ENCODE data around the gene GZMB.

The GZMB gene

GRCh38 chr14:24613241-24613640, 20.7 kb downstream of the GZMB start:
- H4K20me1 ChIP-seq (ENCODE audit: control insufficient read depth, insufficient read depth, low read depth, low read length), result no peaks in the 10 kb centered on the region
- H3K4me1 ChIP-seq (ENCODE audit: control insufficient read depth, low read length), result no peaks in the 10 kb centered on the region
- no peak overlapping the region for H3K4me2 ChIP-seq (ENCODE audit: low read length)
- H3F3A ChIP-seq (ENCODE audit: control insufficient read depth, insufficient read depth), result no peaks in the 10 kb centered on the region
- no peaks in the 10 kb centered on the region for H3K9me3 ChIP-seq (ENCODE audit: control insufficient read depth, insufficient read depth, low read length)
- no peaks in the 10 kb centered on the region for H3K9me2 ChIP-seq (replicated peaks; ENCODE audit: control insufficient read depth, low read length)
- H3K27ac ChIP-seq (ENCODE audit: low read depth, low read length), result no peak overlapping the region
- TF ChIP-seq EZH2phosphoT487 (IDR thresholded peaks at IDR 0.05; ENCODE audit: borderline replicate concordance, low read length) (no peak), CTCF (IDR thresholded peaks at IDR 0.05; ENCODE audit: low read depth, low read length, poor library complexity, severe bottlenecking) (no peak)
- no peak overlapping the region for H3K4me3 ChIP-seq (ENCODE audit: low read length)
- no peaks in the 10 kb centered on the region for H3K79me2 ChIP-seq (ENCODE audit: control insufficient read depth, low read length)
- H3K36me3 ChIP-seq (ENCODE audit: control insufficient read depth, low read length), result no peaks in the 10 kb centered on the region
- H3K27me3 ChIP-seq (ENCODE audit: control insufficient read depth, low read length), result no peaks in the 10 kb centered on the region

GRCh38 chr14:24612196-24612595, 21.8 kb downstream of the GZMB start:
- Histone ChIP-seq H3K79me2 (ENCODE audit: control insufficient read depth, low read length) (no peaks in the 10 kb centered on the region), H4K20me1 (ENCODE audit: control insufficient read depth, insufficient read depth, low read depth, low read length) (no peaks in the 10 kb centered on the region), H3K27ac (ENCODE audit: low read depth, low read length) (no peak overlapping the region), H3F3A (ENCODE audit: control insufficient read depth, insufficient read depth) (no peaks in the 10 kb centered on the region), H3K9me2 (replicated peaks; ENCODE audit: control insufficient read depth, low read length) (no peaks in the 10 kb centered on the region), H3K4me2 (ENCODE audit: low read length) (no peak overlapping the region), H3K9me3 (ENCODE audit: control insufficient read depth, insufficient read depth, low read length) (no peaks in the 10 kb centered on the region), H3K27me3 (ENCODE audit: control insufficient read depth, low read length) (no peaks in the 10 kb centered on the region), H3K36me3 (ENCODE audit: control insufficient read depth, low read length) (no peaks in the 10 kb centered on the region), H3K4me1 (ENCODE audit: control insufficient read depth, low read length) (no peaks in the 10 kb centered on the region), H3K4me3 (ENCODE audit: low read length) (no peak overlapping the region)
- TF ChIP-seq EZH2phosphoT487 (IDR thresholded peaks at IDR 0.05; ENCODE audit: borderline replicate concordance, low read length), result no peak
- no peak for TF ChIP-seq CTCF (IDR thresholded peaks at IDR 0.05; ENCODE audit: low read depth, low read length, poor library complexity, severe bottlenecking)

GRCh38 chr14:24609655-24610344, 24.2 kb downstream of the GZMB start, which contains the start of gene GZMH:
Gene GZMH, minus strand, starts transcription at chr14:24609685. Its CDS starts 72 bp downstream, at chr14:24609613.
- Histone ChIP-seq H3K27me3 (ENCODE audit: control insufficient read depth, low read length) (no peaks in the 10 kb centered on the region), H3F3A (ENCODE audit: control insufficient read depth, insufficient read depth) (no peaks in the 10 kb centered on the region), H3K4me2 (ENCODE audit: low read length) (no peak within 1 kb of the TSS), H4K20me1 (ENCODE audit: control insufficient read depth, insufficient read depth, low read depth, low read length) (no peaks in the 10 kb centered on the region), H3K4me3 (ENCODE audit: low read length) (no peak within 1 kb of the TSS), H3K79me2 (ENCODE audit: control insufficient read depth, low read length) (no peaks in the 10 kb centered on the region), H3K9me2 (replicated peaks; ENCODE audit: control insufficient read depth, low read length) (no peaks in the 10 kb centered on the region), H3K4me1 (ENCODE audit: control insufficient read depth, low read length) (no peaks in the 10 kb centered on the region), H3K27ac (ENCODE audit: low read depth, low read length) (no peak within 1 kb of the TSS), H3K9me3 (ENCODE audit: control insufficient read depth, insufficient read depth, low read length) (no peaks in the 10 kb centered on the region), H3K36me3 (ENCODE audit: control insufficient read depth, low read length) (no peaks in the 10 kb centered on the region)
- TF ChIP-seq CTCF (IDR thresholded peaks at IDR 0.05; ENCODE audit: low read depth, low read length, poor library complexity, severe bottlenecking) (no peak), EZH2phosphoT487 (IDR thresholded peaks at IDR 0.05; ENCODE audit: borderline replicate concordance, low read length) (no peak)
